OCI-LY7 (cell line): ENCODE data around the gene VEZF1.

ENCODE experiments used
- CTCF ChIP-seq: fragments of 200-600 bp; sonication (generic); conservative IDR thresholded peaks from 2 replicates; pipeline ENCODE4 v1.5.1; 2014; ENCODE audit warnings: mild to moderate bottlenecking, antibody characterized with exemption, low read length, moderate library complexity, mixed read lengths
- EZH2phosphoT487 ChIP-seq: fragments of 200-600 bp; sonication (generic); IDR thresholded peaks from 2 replicates; pipeline ENCODE4 v1.6.1; 2018; ENCODE audit warnings: low read depth, borderline replicate concordance, mild to moderate bottlenecking, mixed run types, antibody characterized with exemption, low read length, moderate library complexity, mixed read lengths

- TF ChIP-seq CTCF (no peak), EZH2phosphoT487 (no peak)
Measured at GRCh38 chr17:57949649-57950048, 38.4 kb downstream of the VEZF1 start.
